MCF 10A (cell line): Measurements from ENCODE around the gene SLC38A3. TPM values are rescaled to one million over a fixed set of nuclear protein-coding genes. Genes with fewer than 3 reads are reported as not detected.
A peak's percentile ranks its signal among the peaks of the same experiment; 100 is the strongest.

Source experiments
- BruUV-seq: library from RNA; stranded (reverse); fragments of 400-500 nt; replicated peaks from 2 replicates; lab custom pipeline; 2021; lab: Mats Ljungman, UMichigan
- CTCF ChIA-PET: fragments of 300-600 bp; sonication (Branson Sonifier 250); formaldehyde crosslinking; extraction: SDS; loops from one replicate; lab custom pipeline; 2021; ENCODE audit warnings: antibody characterized with exemption, inconsistent platforms; lab: Yijun Ruan, JAX
- POLR2A ChIA-PET: fragments of 300-600, 350-650 bp; sonication (Branson Sonifier 250); formaldehyde crosslinking; extraction: SDS; loops from one replicate; lab custom pipeline; 2020; ENCODE audit warnings: antibody characterized with exemption, inconsistent platforms; lab: Yijun Ruan, JAX
- DNase-seq: peaks from one replicate; pipeline ENCODE4 v3.0.0-alpha.2; 2018; ENCODE audit not compliant: unreplicated experiment
- H3K27ac Mint-ChIP-seq: one replicate; pipeline ENCODE4 v1.8.0; 2022; ENCODE audit warnings: mild to moderate bottlenecking, low read depth, mixed read lengths; ENCODE audit not compliant: unreplicated experiment
- H3K27me3 Mint-ChIP-seq: one replicate; pipeline ENCODE4 v1.8.0; 2022; ENCODE audit warnings: mixed read lengths; ENCODE audit not compliant: insufficient read depth, unreplicated experiment
- H3K36me3 Mint-ChIP-seq: one replicate; pipeline ENCODE4 v1.8.0; 2022; ENCODE audit warnings: mild to moderate bottlenecking, moderate library complexity, mixed read lengths; ENCODE audit not compliant: insufficient read depth, unreplicated experiment
- H3K4me1 Mint-ChIP-seq: one replicate; pipeline ENCODE4 v1.8.0; 2022; ENCODE audit warnings: mixed read lengths; ENCODE audit not compliant: insufficient read depth, unreplicated experiment
- H3K4me3 Mint-ChIP-seq: one replicate; pipeline ENCODE4 v1.8.0; 2022; ENCODE audit warnings: mild to moderate bottlenecking, moderate library complexity, mixed read lengths; ENCODE audit not compliant: unreplicated experiment
- H3K9me3 Mint-ChIP-seq: one replicate; pipeline ENCODE4 v1.8.0; 2022; ENCODE audit warnings: mixed read lengths; ENCODE audit not compliant: unreplicated experiment
- intact Hi-C: fragments of 100-400 bp; cut with micrococcal nuclease; formaldehyde crosslinking; loops from 2 replicates; pipeline ENCODE4 v1.14.1; 2022
- total RNA-seq: library from RNA; stranded (reverse); gene quantifications from 2 replicates; pipeline ENCODE4 v1.2.3, GENCODE V29; 2022
- TF ChIP-seq, protein P1 (sequence below): fragments of 200-600 bp; IDR thresholded peaks from one replicate; pipeline ENCODE4 v1.8.0; 2022; ENCODE audit warnings: antibody characterized with exemption, mild to moderate bottlenecking; ENCODE audit not compliant: unreplicated experiment

Gene SLC38A3
- total RNA-seq, 1 experiment from 2014 or later = not detected

DNA sequence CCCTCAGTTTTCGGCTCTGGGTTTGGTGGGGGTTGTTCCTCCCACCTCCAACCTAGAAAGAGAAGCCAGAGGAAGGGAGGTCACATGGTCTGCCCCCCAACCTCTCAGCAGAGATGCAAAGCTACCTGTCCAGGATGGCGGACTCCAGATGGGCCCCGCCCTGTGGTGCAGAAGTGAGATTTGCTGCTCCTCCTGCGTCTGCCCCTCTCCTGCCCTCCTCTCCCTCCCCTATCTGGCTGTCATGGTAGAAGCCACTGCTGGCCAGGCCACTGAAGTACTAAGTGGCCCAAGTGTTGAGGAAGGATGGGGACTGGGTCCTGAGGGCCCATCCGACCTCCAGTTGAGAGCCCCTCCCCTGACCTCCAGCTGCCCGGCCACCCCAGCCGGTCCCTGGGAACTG, 61.8 kb downstream of the SLC38A3 start:
- peaks cover 5% of the 10 kb centered on the region for H3K36me3 Mint-ChIP-seq
- CTCF ChIA-PET = interaction anchor here (0.6 to 1.6 kb wide), 7 partner anchors 15 to 167 kb away, joined by 3 to 12 read pairs (median 3); no protein-coding TSS in a partner anchor
- no peaks in the 10 kb centered on the region for H3K9me3 Mint-ChIP-seq
- intact Hi-C loops = no loop called here
- no TSS peak for BruUV-seq
- H3K4me1 Mint-ChIP-seq = peaks cover 34% of the 10 kb centered on the region
- H3K4me3 Mint-ChIP-seq = no peak overlapping the region
- DNase-seq = no peak
- TF ChIP-seq, protein P1, sequence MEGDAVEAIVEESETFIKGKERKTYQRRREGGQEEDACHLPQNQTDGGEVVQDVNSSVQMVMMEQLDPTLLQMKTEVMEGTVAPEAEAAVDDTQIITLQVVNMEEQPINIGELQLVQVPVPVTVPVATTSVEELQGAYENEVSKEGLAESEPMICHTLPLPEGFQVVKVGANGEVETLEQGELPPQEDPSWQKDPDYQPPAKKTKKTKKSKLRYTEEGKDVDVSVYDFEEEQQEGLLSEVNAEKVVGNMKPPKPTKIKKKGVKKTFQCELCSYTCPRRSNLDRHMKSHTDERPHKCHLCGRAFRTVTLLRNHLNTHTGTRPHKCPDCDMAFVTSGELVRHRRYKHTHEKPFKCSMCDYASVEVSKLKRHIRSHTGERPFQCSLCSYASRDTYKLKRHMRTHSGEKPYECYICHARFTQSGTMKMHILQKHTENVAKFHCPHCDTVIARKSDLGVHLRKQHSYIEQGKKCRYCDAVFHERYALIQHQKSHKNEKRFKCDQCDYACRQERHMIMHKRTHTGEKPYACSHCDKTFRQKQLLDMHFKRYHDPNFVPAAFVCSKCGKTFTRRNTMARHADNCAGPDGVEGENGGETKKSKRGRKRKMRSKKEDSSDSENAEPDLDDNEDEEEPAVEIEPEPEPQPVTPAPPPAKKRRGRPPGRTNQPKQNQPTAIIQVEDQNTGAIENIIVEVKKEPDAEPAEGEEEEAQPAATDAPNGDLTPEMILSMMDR = no peak
- H3K27me3 Mint-ChIP-seq = no peaks in the 10 kb centered on the region
- POLR2A ChIA-PET = interaction anchor here (0.6 to 0.8 kb wide), 2 partner anchors 41 to 61 kb away, joined by 3 to 5 read pairs; no protein-coding TSS in a partner anchor
- H3K27ac Mint-ChIP-seq = no peak overlapping the region

DNA sequence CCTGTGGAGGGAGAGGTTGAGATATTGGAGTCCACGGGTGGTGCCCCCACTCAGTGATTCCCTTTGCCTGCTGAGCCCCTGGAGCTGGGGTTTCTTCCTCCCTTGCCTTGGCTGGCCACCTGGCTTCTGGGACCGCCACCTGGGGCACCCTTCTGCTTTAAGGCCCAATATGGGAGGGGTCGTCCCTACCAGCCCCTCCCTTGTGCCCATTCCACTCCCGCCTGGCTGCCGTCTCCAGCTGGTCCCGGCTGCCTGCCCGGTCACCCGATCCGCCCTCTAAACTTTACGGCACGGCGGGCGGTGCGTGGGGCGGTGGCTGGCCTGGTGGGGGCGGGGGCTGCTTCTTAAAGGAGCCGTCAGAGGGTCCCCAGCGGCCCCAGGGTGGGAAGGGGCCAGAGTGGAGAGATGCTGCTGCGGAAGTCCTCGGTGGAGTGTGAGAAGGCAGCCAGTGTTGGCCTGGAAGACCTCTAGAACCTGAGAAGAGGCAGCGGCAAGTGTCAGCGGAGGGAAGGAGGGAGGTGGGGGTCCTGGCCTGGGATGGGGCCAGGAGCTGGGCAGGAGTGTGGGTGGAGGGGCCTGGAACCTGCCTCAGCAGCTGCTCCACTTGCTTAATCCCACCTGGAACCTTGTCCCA, 62.3 kb downstream of the SLC38A3 start:
- Mint-ChIP-seq H3K27ac (no peak overlapping the region), H3K36me3 (peaks cover 5% of the 10 kb centered on the region), H3K4me1 (peaks cover 34% of the 10 kb centered on the region), H3K4me3 (no peak overlapping the region), H3K9me3 (no peaks in the 10 kb centered on the region), H3K27me3 (no peaks in the 10 kb centered on the region)
- ChIA-PET CTCF (interaction anchor here (0.6 to 1.6 kb wide), 5 partner anchors 16 to 179 kb away, joined by 3 to 12 read pairs (median 3); no protein-coding TSS in a partner anchor), POLR2A (interaction anchor here (0.6 to 0.8 kb wide), 3 partner anchors 16 to 60 kb away, joined by 3 to 5 read pairs (median 4); no protein-coding TSS in a partner anchor)
- intact Hi-C loops = no loop called here
- DNase-seq = no peak
- TF ChIP-seq, protein P1 = no peak
- no TSS peak for BruUV-seq

- peaks cover 5% of the 10 kb centered on the region for H3K36me3 Mint-ChIP-seq
- no peak overlapping the region for H3K27ac Mint-ChIP-seq
- peak overlapping the region; percentile 34 for H3K4me3 Mint-ChIP-seq
- H3K9me3 Mint-ChIP-seq = no peaks in the 10 kb centered on the region
- no peaks in the 10 kb centered on the region for H3K27me3 Mint-ChIP-seq
- peaks cover 39% of the 10 kb centered on the region for H3K4me1 Mint-ChIP-seq
- TF ChIP-seq, protein P1 = no peak
- ChIA-PET POLR2A (no interaction called here), CTCF (interaction anchor here (0.6 to 4.7 kb wide), 3 partner anchors 22 to 179 kb away, joined by 3 to 19 read pairs (median 8); no protein-coding TSS in a partner anchor)
- DNase-seq = no peak
- intact Hi-C loops = no loop called here
- BruUV-seq = no TSS peak
Measured at GRCh38 chr3:50268276-50268675, 63.2 kb downstream of the SLC38A3 start.

DNA sequence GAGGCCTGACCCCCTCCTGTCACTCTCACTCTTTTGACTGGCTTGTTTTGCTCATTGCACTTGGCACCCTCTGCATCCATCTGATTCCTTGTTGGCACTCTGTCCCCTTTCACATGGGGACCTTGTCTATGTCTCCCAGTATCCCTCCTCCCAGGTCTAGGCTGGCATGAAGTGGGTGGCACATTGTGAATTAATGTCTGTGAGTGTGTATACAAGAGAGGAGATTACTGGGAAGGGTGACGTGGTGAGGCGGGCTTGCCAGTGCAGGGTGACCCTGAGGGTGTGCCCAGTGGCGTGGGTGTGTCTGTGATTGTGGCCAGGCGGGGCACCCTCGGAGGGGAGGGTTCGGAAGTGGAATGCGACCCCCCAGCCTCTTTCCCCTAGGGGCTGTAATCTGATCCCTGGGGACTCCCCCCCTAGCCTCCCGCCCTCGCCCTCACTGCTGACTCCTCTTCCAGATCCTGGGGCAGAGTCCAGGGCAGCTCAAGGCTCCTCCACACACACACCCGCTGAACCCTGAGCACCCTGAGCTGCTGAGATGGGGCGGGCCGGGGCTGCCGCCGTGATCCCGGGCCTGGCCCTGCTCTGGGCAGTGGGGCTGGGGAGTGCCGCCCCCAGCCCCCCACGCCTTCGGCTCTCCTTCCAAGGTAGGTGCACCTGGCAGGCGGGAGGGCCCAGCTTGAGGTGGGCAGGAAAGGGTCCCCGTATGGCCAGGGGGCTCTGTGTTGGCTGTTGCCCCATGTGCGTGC, 63.8 kb downstream of the SLC38A3 start, which contains the start of gene SEMA3B:
Gene SEMA3B (plus strand): TSS at position 445 of the 749 bp plus-strand sequence. CDS start 94 bp downstream, at position 539.
- POLR2A ChIA-PET = interaction anchor here (0.8 to 3.9 kb wide), 6 partner anchors 9 to 59 kb away, joined by 3 to 16 read pairs (median 4); partner anchors contain the start of gene TUSC2
- CTCF ChIA-PET = interaction anchor here (0.6 to 5.0 kb wide), 10 partner anchors 9 to 157 kb away, joined by 3 to 50 read pairs (median 6); no protein-coding TSS in a partner anchor
- Mint-ChIP-seq H3K27ac (peak within 1 kb of the TSS; percentile 35), H3K4me3 (peak within 1 kb of the TSS; percentile 34), H3K36me3 (peaks cover 5% of the 10 kb centered on the region), H3K4me1 (peaks cover 39% of the 10 kb centered on the region), H3K27me3 (no peaks in the 10 kb centered on the region), H3K9me3 (no peaks in the 10 kb centered on the region)
- TF ChIP-seq, protein P1 = no peak
- BruUV-seq = no TSS peak
- peak; percentile 59 for DNase-seq
- intact Hi-C loops = no loop called here
